K562 (cell line): ENCODE results near the gene MYCN. TPM values are rescaled to one million over a fixed set of nuclear protein-coding genes. Genes with fewer than 3 reads are reported as not detected.

Experiments
- ATAC-seq: fragments of 200-7000 bp; cut with Tn5 transposase; 3 replicates; pipeline ENCODE4 v1.9.1; 2020; ENCODE audit warnings: moderate library complexity
- BruUV-seq: library from RNA; stranded (reverse); fragments of 400-500 nt; replicated peaks from 2 replicates; lab custom pipeline; 2021; lab: Mats Ljungman, UMichigan
- CTCF ChIA-PET: fragments of 300-600 bp; formaldehyde crosslinking; extraction: SDS; loops from one replicate; lab custom pipeline; 2021; ENCODE audit warnings: low intra/inter-chr PET ratio; lab: Yijun Ruan, JAX
- POLR2A ChIA-PET: fragments of 300-600, 350-650 bp; sonication (Branson Sonifier 250); formaldehyde crosslinking; extraction: SDS; loops from one replicate; lab custom pipeline; 2021; ENCODE audit warnings: antibody characterized with exemption, inconsistent platforms; lab: Yijun Ruan, JAX
- DNase-seq, 4 experiments: peaks; one replicate each; pipeline versions ENCODE4 v3.0.0 to v3.0.0-alpha.2; 2011 to 2018; ENCODE audit warnings: low spot score in 3 of 4, mixed read lengths in 3 of 4; ENCODE audit errors: extremely low read depth in 1 of 4
- FAIRE-seq: peaks from 2 replicates; lab custom pipeline; 2011; peaks lifted over from hg19 to GRCh38; lab: Jason Lieb, UNC
- H2AFZ ChIP-seq: 2 replicates; pipeline ENCODE4 v1.6.0; 2011; ENCODE audit warnings: low read depth, low read length, control low read depth, inconsistent platforms
- H3K27ac ChIP-seq: fragments of 200-600 bp; 3 replicates; pipeline ENCODE4 v1.8.0; 2011; ENCODE audit warnings: low read depth, mild to moderate bottlenecking, control low read depth, inconsistent platforms, low read length, moderate library complexity, mixed read lengths; ENCODE audit errors: extremely low read depth
- H3K27me3 ChIP-seq, 2 experiments: fragments of 300-600 bp in 1 of 2; 2 replicates in 1 of 2; 3 replicates in 1 of 2; pipeline versions ENCODE4 v1.6.0 to v1.8.0; 2011; ENCODE audit warnings: inconsistent platforms in 2 of 2, low read length in 2 of 2, mild to moderate bottlenecking in 1 of 2, mixed read lengths in 1 of 2, moderate library complexity in 1 of 2; ENCODE audit not compliant: control insufficient read depth in 2 of 2, insufficient read depth in 2 of 2
- H3K36me3 ChIP-seq: fragments of 300-600 bp; 3 replicates; pipeline ENCODE4 v1.8.0; 2011; ENCODE audit warnings: mild to moderate bottlenecking, low read length, inconsistent platforms; ENCODE audit not compliant: control insufficient read depth, insufficient read depth
- H3K4me1 ChIP-seq, 2 experiments: fragments of 200-600 bp in 1 of 2; replicated peaks in 1 of 2; 2 replicates in 1 of 2; 3 replicates in 1 of 2; pipeline versions ENCODE4 v1.5.1 to v1.8.0; 2011; ENCODE audit warnings: inconsistent platforms in 2 of 2, low read length in 2 of 2, mild to moderate bottlenecking in 1 of 2, mixed read lengths in 1 of 2, moderate library complexity in 1 of 2; ENCODE audit not compliant: control insufficient read depth in 2 of 2, insufficient read depth in 2 of 2
- H3K4me2 ChIP-seq: 2 replicates; pipeline ENCODE4 v1.6.1; 2011; ENCODE audit warnings: low read length, control low read depth, inconsistent platforms, mixed read lengths; ENCODE audit not compliant: insufficient read depth
- H3K4me3 ChIP-seq: fragments of 200-600 bp; sonication (generic), shearing (Covaris generic); 2 replicates; pipeline ENCODE4 v1.5.1; 2016; ENCODE audit warnings: control low read depth, inconsistent platforms
- H3K79me2 ChIP-seq: fragments of 200-600 bp; 3 replicates; pipeline ENCODE4 v1.8.0; 2011; ENCODE audit warnings: low read length, inconsistent platforms; ENCODE audit not compliant: control insufficient read depth, insufficient read depth
- H3K9ac ChIP-seq, 2 experiments: 2 replicates each; pipeline versions ENCODE4 v1.6.0 to v1.6.1; 2011; ENCODE audit warnings: low read depth in 2 of 2, low read length in 2 of 2, control low read depth in 1 of 2, inconsistent platforms in 1 of 2, mild to moderate bottlenecking in 1 of 2, mixed read lengths in 1 of 2; ENCODE audit not compliant: insufficient read depth in 1 of 2
- H3K9me1 ChIP-seq: one replicate; pipeline ENCODE4 v1.6.0; 2011; ENCODE audit warnings: inconsistent platforms, mild to moderate bottlenecking, low read length, moderate library complexity; ENCODE audit not compliant: control insufficient read depth, insufficient read depth
- H3K9me3 ChIP-seq: replicated peaks from 2 replicates; pipeline ENCODE4 v1.5.1; 2011; ENCODE audit warnings: low read depth, low read length, inconsistent platforms; ENCODE audit not compliant: control insufficient read depth, insufficient read depth
- H4K20me1 ChIP-seq: replicated peaks from 2 replicates; pipeline ENCODE4 v1.6.1; 2011; ENCODE audit warnings: low read length, inconsistent platforms, mixed read lengths; ENCODE audit not compliant: control insufficient read depth, insufficient read depth
- FOXK2 ChIP-seq, 2 experiments: fragments of 450-650 bp; IDR thresholded peaks in 1 of 2; conservative IDR thresholded peaks in 1 of 2; 2 replicates each; pipeline ENCODE4 v1.6.1; 2016; ENCODE audit warnings: low read depth in 2 of 2, mild to moderate bottlenecking in 1 of 2
- IFI16 ChIP-seq: fragments of 250-450 bp; sonication (Bioruptor Pico); IDR thresholded peaks from 2 replicates; pipeline ENCODE4 v2.1.2; 2022; ENCODE audit warnings: mild to moderate bottlenecking, inconsistent platforms
- PHF21A ChIP-seq: fragments of 450-650 bp; IDR thresholded peaks from 2 replicates; pipeline ENCODE4 v1.6.1; 2017; ENCODE audit warnings: low read depth, borderline replicate concordance
- ZFP30 ChIP-seq: fragments of 250-450 bp; sonication (Bioruptor Pico); IDR thresholded peaks from 2 replicates; pipeline ENCODE4 v1.8.0; 2022; ENCODE audit warnings: moderate library complexity, mild to moderate bottlenecking, inconsistent platforms, borderline replicate concordance
- ZNF133 ChIP-seq: fragments of 250-450 bp; sonication (Bioruptor Pico); IDR thresholded peaks from 2 replicates; pipeline ENCODE4 v1.4.0; 2020; ENCODE audit warnings: mild to moderate bottlenecking
- ZNF76 ChIP-seq: fragments of 250-450 bp; sonication (Bioruptor Pico); IDR thresholded peaks from 2 replicates; pipeline ENCODE4 v1.4.0; 2020; ENCODE audit warnings: mild to moderate bottlenecking, moderate library complexity, borderline replicate concordance
- ZNF77 ChIP-seq: fragments of 250-450 bp; sonication (Bioruptor Pico); IDR thresholded peaks from 2 replicates; pipeline ENCODE4 v1.5.0; 2020
- WGBS: fragments of 100-300 bp; shearing (Covaris generic); methylation state at CpG from one replicate; pipeline ENCODE4 v1.1.6; 2016; ENCODE audit warnings: low coverage, mixed read lengths; ENCODE audit not compliant: insufficient coverage; ENCODE audit errors: missing lambda C conversion rate; 5-methylcytosine and 5-hydroxymethylcytosine counted together
- in situ Hi-C: fragments of 300-500 bp; cut with MboI; formaldehyde crosslinking; loops from 4 replicates; pipeline ENCODE4 v1.15.0; 2018; ENCODE audit warnings: inconsistent platforms, mixed read lengths
- intact Hi-C: fragments of 100-400 bp; cut with micrococcal nuclease; formaldehyde crosslinking; loops from 2 replicates; pipeline ENCODE4 v1.14.2; 2022
- polyA plus RNA-seq, 8 experiments: library from polyadenylated mRNA; depleted of rRNA in 4 of 8; stranded (reverse) in 5 of 8; unstranded in 3 of 8; fragments of >200 nt; fragmentation: Nextera tagmentation in 2 of 8; fragmentation: Illumina TruSeq in 1 of 8; extraction: Ambion mirVana in 2 of 8; extraction: Trizol in 1 of 8; gene quantifications; 2 replicates each; pipeline versions ENCODE4 v1.2.1 to v1.2.3, GENCODE V29; 2011 to 2014; ENCODE audit warnings: inconsistent platforms in 1 of 8, missing spikeins in 1 of 8
- total RNA-seq, 7 experiments: library from RNA; depleted of rRNA in 6 of 7; stranded (reverse); fragments of >200 nt in 6 of 7; fragmentation: Illumina TruSeq in 2 of 7; extraction: Trizol in 2 of 7; gene quantifications; 2 replicates each; pipeline versions ENCODE4 v1.2.1 to v1.2.3, GENCODE V29; 2011 to 2021; ENCODE audit warnings: low replicate concordance in 1 of 7
- TF ChIP-seq, protein P1 (sequence below): fragments of 450-650 bp; IDR thresholded peaks from 2 replicates; pipeline ENCODE4 v1.6.1; 2016
- TF ChIP-seq, protein P2 (sequence below): fragments of 250-450 bp; sonication (Bioruptor Pico); IDR thresholded peaks from 2 replicates; pipeline ENCODE4 v1.5.0; 2020; ENCODE audit warnings: mild to moderate bottlenecking, borderline replicate concordance
- TF ChIP-seq, protein P3 (sequence below): fragments of 250-450 bp; sonication (Bioruptor Pico); IDR thresholded peaks from 2 replicates; pipeline ENCODE4 v1.4.0; 2020; ENCODE audit warnings: borderline replicate concordance
- TF ChIP-seq, protein P4 (sequence below): fragments of 450-650 bp; IDR thresholded peaks from one replicate; pipeline ENCODE4 v1.6.1; 2018; ENCODE audit warnings: mild to moderate bottlenecking, moderate library complexity; ENCODE audit not compliant: partially characterized antibody
- TF ChIP-seq, protein P5 (sequence below): fragments of 450-650 bp; formaldehyde crosslinking; IDR thresholded peaks from 2 replicates; pipeline ENCODE4 v1.4.0; 2020; ENCODE audit warnings: mild to moderate bottlenecking, moderate library complexity

The MYCN gene
- total and polyA plus RNA-seq, 9 of the 15 experiments (the other 6 are each of a cell fraction or from before 2014, with no cell fraction given): not detected

DNA sequence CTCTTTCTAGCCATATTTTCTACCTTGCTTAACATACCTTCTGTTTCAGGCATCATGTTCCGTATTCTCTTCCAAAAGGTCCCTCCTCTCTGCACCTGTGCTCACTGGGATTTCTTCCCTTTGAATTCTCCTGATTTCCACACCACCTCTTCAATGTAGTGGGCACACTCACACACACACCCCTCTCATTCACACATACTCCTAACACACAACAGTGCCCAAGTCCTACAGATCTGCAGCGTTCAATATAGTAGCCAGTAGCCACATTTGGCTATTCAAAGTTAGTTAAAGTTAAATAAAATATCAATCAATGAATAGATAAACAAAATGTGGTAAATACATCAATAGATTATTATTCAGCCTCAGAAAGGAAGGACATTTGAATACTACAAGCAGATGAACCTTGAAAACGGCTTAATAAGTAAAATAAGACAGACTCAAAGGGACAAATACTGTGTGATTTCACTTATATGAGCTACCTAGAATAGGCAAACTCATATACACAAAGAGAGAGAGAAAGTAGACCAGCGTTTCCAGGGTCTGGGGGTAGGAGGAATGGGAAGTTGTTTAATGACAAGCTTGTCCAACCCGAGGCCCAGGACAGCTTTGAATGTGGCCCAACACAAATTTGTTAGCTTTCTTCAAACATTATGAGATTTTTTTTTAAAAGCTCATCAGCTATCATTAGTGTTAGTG, 34.4 kb downstream of the MYCN start:
- H3K27ac ChIP-seq: no peak overlapping the region
- H4K20me1 ChIP-seq: no peaks in the 10 kb centered on the region
- ATAC-seq (no peak), DNase-seq (no peak), FAIRE-seq (no peak)
- BruUV-seq: no TSS peak
- ChIA-PET CTCF (no interaction called here), POLR2A (no interaction called here)
- H2AFZ ChIP-seq: no peak overlapping the region
- intact Hi-C loops (no loop called here), in situ Hi-C loops (no loop called here)
- H3K36me3 ChIP-seq: no peaks in the 10 kb centered on the region
- H3K4me2 ChIP-seq: no peak overlapping the region
- H3K9ac ChIP-seq: no peak overlapping the region
- no peaks in the 10 kb centered on the region for H3K4me1 ChIP-seq
- no peaks in the 10 kb centered on the region for H3K9me1 ChIP-seq
- no peaks in the 10 kb centered on the region for H3K9me3 ChIP-seq
- peaks cover 2 to 6% of the 10 kb centered on the region in 2 experiments; a peak in 2 of 5 replicates for H3K27me3 ChIP-seq
- no peaks in the 10 kb centered on the region for H3K79me2 ChIP-seq
- H3K4me3 ChIP-seq: no peak overlapping the region
- WGBS: 0% methylated on average over 5 of the region's 5 CpGs
- TF ChIP-seq ZFP30 (CRISPR knock-in tag) (no peak), FOXK2 (conservative IDR thresholded peaks at IDR 0.05 in 1 of 2, IDR thresholded peaks at IDR 0.05 in 1 of 2; ENCODE audit: low read depth in 2 of 2) (no peak), IFI16 (CRISPR knock-in tag) (no peak), ZNF77 (CRISPR knock-in tag) (no peak), ZNF133 (CRISPR knock-in tag) (no peak), ZNF76 (CRISPR knock-in tag) (no peak), PHF21A (no peak)
- TF ChIP-seq, protein P1, sequence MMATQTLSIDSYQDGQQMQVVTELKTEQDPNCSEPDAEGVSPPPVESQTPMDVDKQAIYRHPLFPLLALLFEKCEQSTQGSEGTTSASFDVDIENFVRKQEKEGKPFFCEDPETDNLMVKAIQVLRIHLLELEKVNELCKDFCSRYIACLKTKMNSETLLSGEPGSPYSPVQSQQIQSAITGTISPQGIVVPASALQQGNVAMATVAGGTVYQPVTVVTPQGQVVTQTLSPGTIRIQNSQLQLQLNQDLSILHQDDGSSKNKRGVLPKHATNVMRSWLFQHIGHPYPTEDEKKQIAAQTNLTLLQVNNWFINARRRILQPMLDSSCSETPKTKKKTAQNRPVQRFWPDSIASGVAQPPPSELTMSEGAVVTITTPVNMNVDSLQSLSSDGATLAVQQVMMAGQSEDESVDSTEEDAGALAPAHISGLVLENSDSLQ: no peak
- TF ChIP-seq, protein P2, sequence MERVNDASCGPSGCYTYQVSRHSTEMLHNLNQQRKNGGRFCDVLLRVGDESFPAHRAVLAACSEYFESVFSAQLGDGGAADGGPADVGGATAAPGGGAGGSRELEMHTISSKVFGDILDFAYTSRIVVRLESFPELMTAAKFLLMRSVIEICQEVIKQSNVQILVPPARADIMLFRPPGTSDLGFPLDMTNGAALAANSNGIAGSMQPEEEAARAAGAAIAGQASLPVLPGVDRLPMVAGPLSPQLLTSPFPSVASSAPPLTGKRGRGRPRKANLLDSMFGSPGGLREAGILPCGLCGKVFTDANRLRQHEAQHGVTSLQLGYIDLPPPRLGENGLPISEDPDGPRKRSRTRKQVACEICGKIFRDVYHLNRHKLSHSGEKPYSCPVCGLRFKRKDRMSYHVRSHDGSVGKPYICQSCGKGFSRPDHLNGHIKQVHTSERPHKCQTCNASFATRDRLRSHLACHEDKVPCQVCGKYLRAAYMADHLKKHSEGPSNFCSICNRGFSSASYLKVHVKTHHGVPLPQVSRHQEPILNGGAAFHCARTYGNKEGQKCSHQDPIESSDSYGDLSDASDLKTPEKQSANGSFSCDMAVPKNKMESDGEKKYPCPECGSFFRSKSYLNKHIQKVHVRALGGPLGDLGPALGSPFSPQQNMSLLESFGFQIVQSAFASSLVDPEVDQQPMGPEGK (CRISPR knock-in tag): no peak
- TF ChIP-seq, protein P3, sequence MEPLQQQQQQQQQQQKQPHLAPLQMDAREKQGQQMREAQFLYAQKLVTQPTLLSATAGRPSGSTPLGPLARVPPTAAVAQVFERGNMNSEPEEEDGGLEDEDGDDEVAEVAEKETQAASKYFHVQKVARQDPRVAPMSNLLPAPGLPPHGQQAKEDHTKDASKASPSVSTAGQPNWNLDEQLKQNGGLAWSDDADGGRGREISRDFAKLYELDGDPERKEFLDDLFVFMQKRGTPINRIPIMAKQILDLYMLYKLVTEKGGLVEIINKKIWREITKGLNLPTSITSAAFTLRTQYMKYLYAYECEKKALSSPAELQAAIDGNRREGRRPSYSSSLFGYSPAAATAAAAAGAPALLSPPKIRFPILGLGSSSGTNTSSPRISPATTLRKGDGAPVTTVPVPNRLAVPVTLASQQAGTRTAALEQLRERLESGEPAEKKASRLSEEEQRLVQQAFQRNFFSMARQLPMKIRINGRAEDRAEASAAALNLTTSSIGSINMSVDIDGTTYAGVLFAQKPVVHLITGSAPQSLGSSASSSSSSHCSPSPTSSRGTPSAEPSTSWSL (CRISPR knock-in tag): no peak
- TF ChIP-seq, protein P4, sequence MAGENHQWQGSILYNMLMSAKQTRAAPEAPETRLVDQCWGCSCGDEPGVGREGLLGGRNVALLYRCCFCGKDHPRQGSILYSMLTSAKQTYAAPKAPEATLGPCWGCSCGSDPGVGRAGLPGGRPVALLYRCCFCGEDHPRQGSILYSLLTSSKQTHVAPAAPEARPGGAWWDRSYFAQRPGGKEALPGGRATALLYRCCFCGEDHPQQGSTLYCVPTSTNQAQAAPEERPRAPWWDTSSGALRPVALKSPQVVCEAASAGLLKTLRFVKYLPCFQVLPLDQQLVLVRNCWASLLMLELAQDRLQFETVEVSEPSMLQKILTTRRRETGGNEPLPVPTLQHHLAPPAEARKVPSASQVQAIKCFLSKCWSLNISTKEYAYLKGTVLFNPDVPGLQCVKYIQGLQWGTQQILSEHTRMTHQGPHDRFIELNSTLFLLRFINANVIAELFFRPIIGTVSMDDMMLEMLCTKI: no peak
- TF ChIP-seq, protein P5, sequence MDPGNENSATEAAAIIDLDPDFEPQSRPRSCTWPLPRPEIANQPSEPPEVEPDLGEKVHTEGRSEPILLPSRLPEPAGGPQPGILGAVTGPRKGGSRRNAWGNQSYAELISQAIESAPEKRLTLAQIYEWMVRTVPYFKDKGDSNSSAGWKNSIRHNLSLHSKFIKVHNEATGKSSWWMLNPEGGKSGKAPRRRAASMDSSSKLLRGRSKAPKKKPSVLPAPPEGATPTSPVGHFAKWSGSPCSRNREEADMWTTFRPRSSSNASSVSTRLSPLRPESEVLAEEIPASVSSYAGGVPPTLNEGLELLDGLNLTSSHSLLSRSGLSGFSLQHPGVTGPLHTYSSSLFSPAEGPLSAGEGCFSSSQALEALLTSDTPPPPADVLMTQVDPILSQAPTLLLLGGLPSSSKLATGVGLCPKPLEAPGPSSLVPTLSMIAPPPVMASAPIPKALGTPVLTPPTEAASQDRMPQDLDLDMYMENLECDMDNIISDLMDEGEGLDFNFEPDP (CRISPR knock-in tag): no peak
